RWPE2 (cell line): ENCODE data around the gene TEX2.

Experiments
- ATAC-seq: fragments of 200-7000 bp; cut with Tn5 transposase; 3 replicates; pipeline ENCODE4 v1.9.1; 2021; ENCODE audit warnings: low read depth
- DNase-seq: peaks from one replicate; pipeline ENCODE4 v3.0.0-alpha.2; 2020; ENCODE audit warnings: low spot score
- H3K27ac ChIP-seq: fragments of 450-650 bp; 2 replicates; pipeline ENCODE4 v1.5.1; 2017; ENCODE audit warnings: mild to moderate bottlenecking; ENCODE audit not compliant: poor library complexity, severe bottlenecking
- H3K27me3 ChIP-seq: fragments of 250-450 bp; sonication (Bioruptor Pico); 2 replicates; pipeline ENCODE4 v1.5.1; 2021; ENCODE audit warnings: mild to moderate bottlenecking, moderate library complexity; ENCODE audit not compliant: insufficient read depth, poor library complexity, severe bottlenecking
- H3K36me3 ChIP-seq: fragments of 250-450 bp; sonication (Bioruptor Pico); 2 replicates; pipeline ENCODE4 v1.5.1; 2020; ENCODE audit warnings: low read depth, mild to moderate bottlenecking, moderate library complexity
- H3K4me1 ChIP-seq: fragments of 250-450 bp; sonication (Bioruptor Pico); 2 replicates; pipeline ENCODE4 v1.5.1; 2021; ENCODE audit warnings: mild to moderate bottlenecking, moderate library complexity; ENCODE audit not compliant: insufficient read depth, poor library complexity, severe bottlenecking
- H3K4me3 ChIP-seq: fragments of 250-450 bp; sonication (Bioruptor Pico); 2 replicates; pipeline ENCODE4 v1.5.1; 2021; ENCODE audit warnings: mild to moderate bottlenecking, moderate library complexity; ENCODE audit not compliant: severe bottlenecking
- H3K9me3 ChIP-seq: fragments of 250-450 bp; sonication (Bioruptor Pico); 2 replicates; pipeline ENCODE4 v1.5.1; 2021; ENCODE audit warnings: mild to moderate bottlenecking, moderate library complexity; ENCODE audit not compliant: severe bottlenecking
- CTCF ChIP-seq: fragments of 450-650 bp; IDR thresholded peaks from one replicate; pipeline ENCODE4 v1.5.1; 2017; ENCODE audit warnings: mild to moderate bottlenecking, moderate library complexity; ENCODE audit not compliant: poor library complexity, severe bottlenecking

Gene TEX2

GRCh38 chr17:64230791-64231408, 32.2 kb downstream of the TEX2 start:
- Histone ChIP-seq H3K9me3 (no peaks in the 10 kb centered on the region), H3K36me3 (no peaks in the 10 kb centered on the region; the same call in 1 of the 2 replicates), H3K27me3 (no peaks in the 10 kb centered on the region), H3K4me1 (peaks cover 31% of the 10 kb centered on the region), H3K27ac (peak overlapping the region; percentile 99), H3K4me3 (no peak overlapping the region)
- ATAC-seq (peak; percentile 96), DNase-seq (peak; percentile 88)
- TF ChIP-seq CTCF = peak; percentile 21

GRCh38 chr17:64229815-64230728, 33.0 kb downstream of the TEX2 start:
- no peak for TF ChIP-seq CTCF
- no peak; the same call in 1 of the 3 replicates for ATAC-seq
- H3K27ac ChIP-seq = peak overlapping the region; percentile 99

GRCh38 chr17:64226132-64226531, 36.9 kb downstream of the TEX2 start:
- Histone ChIP-seq H3K27me3 (no peaks in the 10 kb centered on the region), H3K9me3 (no peaks in the 10 kb centered on the region), H3K4me1 (peaks cover 16% of the 10 kb centered on the region), H3K36me3 (no peaks in the 10 kb centered on the region; the same call in 1 of the 2 replicates), H3K27ac (no peak overlapping the region), H3K4me3 (no peak overlapping the region)
- TF ChIP-seq CTCF = no peak
- DNase-seq (no peak), ATAC-seq (no peak)

More at GRCh38 chr17:64229815-64230728, 33.0 kb downstream of the TEX2 start:
- Histone ChIP-seq H3K9me3 (no peaks in the 10 kb centered on the region), H3K27me3 (no peaks in the 10 kb centered on the region), H3K36me3 (no peaks in the 10 kb centered on the region; the same call in 1 of the 2 replicates), H3K4me1 (peaks cover 31% of the 10 kb centered on the region), H3K4me3 (no peak overlapping the region)
- no peak for DNase-seq

GRCh38 chr17:64225410-64225809, 37.6 kb downstream of the TEX2 start:
- no peaks in the 10 kb centered on the region for H3K9me3 ChIP-seq
- DNase-seq = no peak
- no peaks in the 10 kb centered on the region for H3K27me3 ChIP-seq
- TF ChIP-seq CTCF = no peak
- no peaks in the 10 kb centered on the region; the same call in 1 of the 2 replicates for H3K36me3 ChIP-seq
- peaks cover 11% of the 10 kb centered on the region for H3K4me1 ChIP-seq
- no peak overlapping the region for H3K4me3 ChIP-seq
- ATAC-seq = no peak
- H3K27ac ChIP-seq = no peak overlapping the region
